A673 (cell line): Measurements from ENCODE around the gene ANKRD11. TPM values are rescaled to one million over a fixed set of nuclear protein-coding genes. Genes with fewer than 3 reads are reported as not detected.

Experiments
- BruUV-seq: library from RNA; stranded (reverse); fragments of 400-500 nt; replicated peaks from 2 replicates; lab custom pipeline; 2021; lab: Mats Ljungman, UMichigan
- CTCF ChIA-PET: fragments of 300-600 bp; sonication (Branson Sonifier 250); formaldehyde crosslinking; loops from one replicate; lab custom pipeline; 2022; ENCODE audit warnings: antibody characterized with exemption; lab: Charles Lee
- POLR2A ChIA-PET: fragments of 300-600 bp; sonication (Branson Sonifier 250); formaldehyde crosslinking; loops from one replicate; lab custom pipeline; 2022; ENCODE audit warnings: antibody characterized with exemption; ENCODE audit not compliant: low non-redundant PET; lab: Charles Lee
- DNase-seq: peaks from one replicate; pipeline ENCODE4 v3.0.0-alpha.2; 2015; ENCODE audit warnings: low spot score
- H3K27ac ChIP-seq: fragments of 200-600 bp; sonication (generic); 2 replicates; pipeline ENCODE4 v1.5.1; 2016; ENCODE audit warnings: mixed run types, low read depth, mild to moderate bottlenecking, mixed read lengths, antibody characterized with exemption, low read length; ENCODE audit not compliant: poor library complexity, severe bottlenecking
- H3K27me3 ChIP-seq: fragments of 200-600 bp; sonication (generic); replicated peaks from 2 replicates; pipeline ENCODE4 v1.6.1; 2017; ENCODE audit warnings: mixed run types, low read depth, mild to moderate bottlenecking, mixed read lengths, antibody characterized with exemption, low read length; ENCODE audit not compliant: insufficient read depth, poor library complexity
- H3K36me3 ChIP-seq: fragments of 200-600 bp; sonication (generic); 2 replicates; pipeline ENCODE4 v1.6.1; 2016; ENCODE audit warnings: mixed run types, mild to moderate bottlenecking, mixed read lengths, antibody characterized with exemption, low read length; ENCODE audit not compliant: insufficient read depth, poor library complexity, severe bottlenecking
- H3K4me1 ChIP-seq: fragments of 200-600 bp; sonication (generic); 2 replicates; pipeline ENCODE4 v1.6.1; 2017; ENCODE audit warnings: mixed run types, mild to moderate bottlenecking, mixed read lengths, antibody characterized with exemption, low read length; ENCODE audit not compliant: insufficient read depth, poor library complexity, severe bottlenecking
- H3K4me3 ChIP-seq: fragments of 200-600 bp; sonication (generic); 2 replicates; pipeline ENCODE4 v1.5.1; 2016; ENCODE audit warnings: low read depth, mixed run types, mild to moderate bottlenecking, mixed read lengths, low read length; ENCODE audit not compliant: poor library complexity, severe bottlenecking
- H3K9me3 ChIP-seq: fragments of 200-600 bp; sonication (generic); 2 replicates; pipeline ENCODE4 v1.6.1; 2016; ENCODE audit warnings: mixed run types, low read depth, mild to moderate bottlenecking, mixed read lengths, antibody characterized with exemption, low read length; ENCODE audit not compliant: poor library complexity, severe bottlenecking
- CTCF ChIP-seq: fragments of 300-800, 200-600 bp; sonication (generic); conservative IDR thresholded peaks from 2 replicates; pipeline ENCODE4 v1.5.1; 2017; ENCODE audit warnings: low read depth, mild to moderate bottlenecking, antibody characterized with exemption, low read length, moderate library complexity, mixed read lengths
- EZH2 ChIP-seq: fragments of 200-600 bp; sonication (generic); IDR thresholded peaks from 2 replicates; pipeline ENCODE4 v1.6.1; 2017; ENCODE audit warnings: borderline replicate concordance, low read depth, mild to moderate bottlenecking, mixed read lengths, antibody characterized with exemption, low read length; ENCODE audit not compliant: poor library complexity, severe bottlenecking
- intact Hi-C: fragments of 100-400 bp; cut with micrococcal nuclease; formaldehyde crosslinking; loops from one replicate; pipeline ENCODE4 v1.10.0; 2022; ENCODE audit not compliant: unreplicated experiment
- total RNA-seq: library from RNA; stranded (reverse); gene quantifications from 2 replicates; pipeline ENCODE4 v1.2.3, GENCODE V29; 2021

The ANKRD11 gene
- total RNA-seq, 1 experiment from 2014 or later = 217 TPM

- H3K27me3 ChIP-seq = no peaks in the 10 kb centered on the region
- CTCF ChIA-PET = no interaction called here
- no peaks in the 10 kb centered on the region for H3K36me3 ChIP-seq
- POLR2A ChIA-PET = no interaction called here
- no peak overlapping the region for H3K4me3 ChIP-seq
- TF ChIP-seq EZH2 = no peak
- TF ChIP-seq CTCF = no peak
- DNase-seq = no peak
- H3K4me1 ChIP-seq = peaks cover 33% of the 10 kb centered on the region
- BruUV-seq = no TSS peak
- H3K9me3 ChIP-seq = no peaks in the 10 kb centered on the region
- intact Hi-C loops = no loop called here
- peak overlapping the region; percentile 43 for H3K27ac ChIP-seq
These were observed 145.3 kb downstream of the ANKRD11 start for GRCh38 chr16:89344846-89345611.

- TF ChIP-seq CTCF (no peak), EZH2 (no peak)
- H3K27ac ChIP-seq = peak overlapping the region; percentile 43
- peaks cover 33% of the 10 kb centered on the region for H3K4me1 ChIP-seq
- DNase-seq = no peak
- no TSS peak for BruUV-seq
- intact Hi-C loops = no loop called here
- H3K4me3 ChIP-seq = no peak overlapping the region
- CTCF ChIA-PET = no interaction called here
- no peaks in the 10 kb centered on the region for H3K27me3 ChIP-seq
- no peaks in the 10 kb centered on the region for H3K36me3 ChIP-seq
- no peaks in the 10 kb centered on the region for H3K9me3 ChIP-seq
- POLR2A ChIA-PET = no interaction called here
These were observed 145.9 kb downstream of the ANKRD11 start for GRCh38 chr16:89344458-89344834.

GRCh38 chr16:89343501-89344457 lies 146.6 kb downstream of the ANKRD11 start:
- Histone ChIP-seq H3K27ac (peak overlapping the region; percentile 43), H3K36me3 (no peaks in the 10 kb centered on the region), H3K4me3 (no peak overlapping the region), H3K9me3 (no peaks in the 10 kb centered on the region), H3K4me1 (peaks cover 37% of the 10 kb centered on the region), H3K27me3 (no peaks in the 10 kb centered on the region)
- ChIA-PET CTCF (no interaction called here), POLR2A (no interaction called here)
- no peak for DNase-seq
- intact Hi-C loops = no loop called here
- BruUV-seq = no TSS peak
- TF ChIP-seq CTCF (no peak), EZH2 (no peak)
